ENCODE measurements around the gene EEF1AKMT1. TPM values are rescaled to one million over a fixed set of nuclear protein-coding genes. Genes with fewer than 3 reads are reported as not detected.

EEF1AKMT1 gene
- total and polyA plus RNA-seq, 4 donors: 4.2 to 11.2 (median 4.9) TPM

- H3K9me3 ChIP-seq (ENCODE audit: control insufficient read depth in 4 of 4, low read length in 3 of 4): no peaks in the 10 kb centered on the region
- H3K27ac ChIP-seq (ENCODE audit: low read depth in 1 of 2, low read length in 2 of 2): no peak overlapping the region
- 93% methylated on average over 4 of the region's 4 CpGs for WGBS
- no peaks in the 10 kb centered on the region for H3K4me1 ChIP-seq (ENCODE audit: control insufficient read depth in 4 of 4, insufficient read depth in 4 of 4, low read length in 3 of 4)
- H3K9ac ChIP-seq (ENCODE audit: low read depth in 1 of 2, low read length in 2 of 2): no peak overlapping the region
- no peak overlapping the region for H3K4me3 ChIP-seq (ENCODE audit: low read depth in 1 of 3, low read length in 3 of 3)
- TF ChIP-seq EGR1 (IDR thresholded peaks at IDR 0.05; ENCODE audit: low read depth in 2 of 2) (no peak), CTCF (IDR thresholded peaks at IDR 0.05; ENCODE audit: low read depth, low read length, missing input control) (no peak), FOXA1 (IDR thresholded peaks at IDR 0.05) (no peak), ZBTB33 (IDR thresholded peaks at IDR 0.05) (no peak), HNF4A (conservative IDR thresholded peaks at IDR 0.05) (no peak), RXRA (IDR thresholded peaks at IDR 0.05) (no peak), ATF3 (IDR thresholded peaks at IDR 0.05) (no peak), SP1 (IDR thresholded peaks at IDR 0.05) (no peak), NR2F2 (IDR thresholded peaks at IDR 0.05) (no peak), GABPA (IDR thresholded peaks at IDR 0.05 in 1 of 2, conservative IDR thresholded peaks at IDR 0.05 in 1 of 2) (no peak)
- peaks cover 1 to 25% (median 14%) of the 10 kb centered on the region in 4 donors for H3K36me3 ChIP-seq (ENCODE audit: control insufficient read depth in 4 of 4, insufficient read depth in 3 of 4, low read depth in 1 of 4, low read length in 3 of 4)
- no peak for DNase-seq (ENCODE audit: low spot score)
- H3K27me3 ChIP-seq (ENCODE audit: control insufficient read depth in 4 of 4, insufficient read depth in 4 of 4, low read length in 3 of 4): no peaks in the 10 kb centered on the region
Measured at GRCh38 chr13:20798027-20798426, 24.3 kb upstream of the EEF1AKMT1 start.

- H3K4me1 ChIP-seq (ENCODE audit: control insufficient read depth in 4 of 4, insufficient read depth in 4 of 4, low read length in 3 of 4): no peaks in the 10 kb centered on the region
- no peaks in the 10 kb centered on the region for H3K27me3 ChIP-seq (ENCODE audit: control insufficient read depth in 4 of 4, insufficient read depth in 4 of 4, low read length in 3 of 4)
- H3K9ac ChIP-seq (ENCODE audit: low read depth in 1 of 2, low read length in 2 of 2): no peak overlapping the region
- no peak for DNase-seq (ENCODE audit: low spot score)
- H3K4me3 ChIP-seq (ENCODE audit: low read depth in 1 of 3, low read length in 3 of 3): no peak overlapping the region
- H3K36me3 ChIP-seq (ENCODE audit: control insufficient read depth in 4 of 4, insufficient read depth in 3 of 4, low read depth in 1 of 4, low read length in 3 of 4): peaks cover 1 to 25% (median 14%) of the 10 kb centered on the region in 4 donors
- no peak for TF ChIP-seq HNF4A (conservative IDR thresholded peaks at IDR 0.05)
- no peak for TF ChIP-seq RAD21 (IDR thresholded peaks at IDR 0.05)
- no peak for TF ChIP-seq REST (IDR thresholded peaks at IDR 0.05)
- TF ChIP-seq SP1 (IDR thresholded peaks at IDR 0.05): no peak
- TF ChIP-seq FOXA2 (IDR thresholded peaks at IDR 0.05): no peak
- TF ChIP-seq FOXA1 (IDR thresholded peaks at IDR 0.05): no peak
- TF ChIP-seq RXRA (IDR thresholded peaks at IDR 0.05): no peak
- H3K27ac ChIP-seq (ENCODE audit: low read depth in 1 of 2, low read length in 2 of 2): no peak overlapping the region
- no peaks in the 10 kb centered on the region for H3K9me3 ChIP-seq (ENCODE audit: control insufficient read depth in 4 of 4, low read length in 3 of 4)
- WGBS: 73% methylated on average over 5 of the region's 5 CpGs
Measured at GRCh38 chr13:20796791-20797508, 23.2 kb upstream of the EEF1AKMT1 start.

Data from liver (tissue), 9 donors.